Thyroid gland (tissue), 4 donors: ENCODE data around the gene TMEM158.

Source experiments
- CTCF ChIP-seq, 6 experiments: fragments of 200-600 bp in 3 of 6; fragments of 450-650 bp in 3 of 6; sonication (generic) in 3 of 6; IDR thresholded peaks; one replicate each; pipeline ENCODE4 v1.5.1; 2016 to 2019; ENCODE audit warnings: antibody characterized with exemption in 6 of 6, mild to moderate bottlenecking in 2 of 6, inconsistent platforms in 1 of 6, moderate library complexity in 1 of 6
- POLR2A ChIP-seq, 2 donors: fragments of 450-650 bp; IDR thresholded peaks; one replicate each; pipeline ENCODE4 v1.6.1; 2017; ENCODE audit warnings: antibody characterized with exemption in 2 of 2, mild to moderate bottlenecking in 2 of 2, moderate library complexity in 1 of 2

GRCh38 chr3:45232521-45232920, 6.4 kb upstream of the TMEM158 start:
- TF ChIP-seq CTCF (IDR thresholded peaks at IDR 0.05) (no peak), POLR2A (IDR thresholded peaks at IDR 0.05) (no peak)
